Measurements from ENCODE around the gene ZNF593.

DNA sequence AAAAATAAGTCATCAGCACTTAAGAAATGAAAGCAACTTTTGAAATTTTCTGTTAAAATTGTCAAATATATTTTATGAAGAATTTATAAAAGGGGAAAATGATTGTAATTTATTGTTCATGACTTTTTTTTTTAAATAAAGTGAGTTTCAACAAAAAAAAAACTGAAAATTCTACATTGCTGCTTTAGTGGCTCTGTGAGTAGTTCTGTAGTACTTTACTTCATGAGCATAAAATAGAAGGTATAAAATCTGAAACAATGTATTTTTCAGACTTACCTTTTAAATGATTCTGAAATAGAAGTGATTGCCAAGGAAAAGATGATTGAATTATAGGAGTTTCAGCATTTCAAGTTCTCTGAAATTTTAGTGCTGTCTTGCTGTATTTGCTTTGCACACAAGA lies 44.3 kb upstream of the ZNF593 start:
- TF ChIP-seq, protein P1, sequence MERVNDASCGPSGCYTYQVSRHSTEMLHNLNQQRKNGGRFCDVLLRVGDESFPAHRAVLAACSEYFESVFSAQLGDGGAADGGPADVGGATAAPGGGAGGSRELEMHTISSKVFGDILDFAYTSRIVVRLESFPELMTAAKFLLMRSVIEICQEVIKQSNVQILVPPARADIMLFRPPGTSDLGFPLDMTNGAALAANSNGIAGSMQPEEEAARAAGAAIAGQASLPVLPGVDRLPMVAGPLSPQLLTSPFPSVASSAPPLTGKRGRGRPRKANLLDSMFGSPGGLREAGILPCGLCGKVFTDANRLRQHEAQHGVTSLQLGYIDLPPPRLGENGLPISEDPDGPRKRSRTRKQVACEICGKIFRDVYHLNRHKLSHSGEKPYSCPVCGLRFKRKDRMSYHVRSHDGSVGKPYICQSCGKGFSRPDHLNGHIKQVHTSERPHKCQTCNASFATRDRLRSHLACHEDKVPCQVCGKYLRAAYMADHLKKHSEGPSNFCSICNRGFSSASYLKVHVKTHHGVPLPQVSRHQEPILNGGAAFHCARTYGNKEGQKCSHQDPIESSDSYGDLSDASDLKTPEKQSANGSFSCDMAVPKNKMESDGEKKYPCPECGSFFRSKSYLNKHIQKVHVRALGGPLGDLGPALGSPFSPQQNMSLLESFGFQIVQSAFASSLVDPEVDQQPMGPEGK (CRISPR knock-in tag; IDR thresholded peaks at IDR 0.05; ENCODE audit: borderline replicate concordance) = no peak
- TF ChIP-seq, protein P2, sequence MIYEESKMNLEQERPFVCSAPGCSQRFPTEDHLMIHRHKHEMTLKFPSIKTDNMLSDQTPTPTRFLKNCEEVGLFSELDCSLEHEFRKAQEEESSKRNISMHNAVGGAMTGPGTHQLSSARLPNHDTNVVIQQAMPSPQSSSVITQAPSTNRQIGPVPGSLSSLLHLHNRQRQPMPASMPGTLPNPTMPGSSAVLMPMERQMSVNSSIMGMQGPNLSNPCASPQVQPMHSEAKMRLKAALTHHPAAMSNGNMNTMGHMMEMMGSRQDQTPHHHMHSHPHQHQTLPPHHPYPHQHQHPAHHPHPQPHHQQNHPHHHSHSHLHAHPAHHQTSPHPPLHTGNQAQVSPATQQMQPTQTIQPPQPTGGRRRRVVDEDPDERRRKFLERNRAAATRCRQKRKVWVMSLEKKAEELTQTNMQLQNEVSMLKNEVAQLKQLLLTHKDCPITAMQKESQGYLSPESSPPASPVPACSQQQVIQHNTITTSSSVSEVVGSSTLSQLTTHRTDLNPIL (CRISPR knock-in tag; IDR thresholded peaks at IDR 0.05; ENCODE audit: low read depth) = no peak
- TF ChIP-seq RARB (CRISPR knock-in tag; IDR thresholded peaks at IDR 0.05) (no peak), OSR1 (CRISPR knock-in tag; IDR thresholded peaks at IDR 0.05) (no peak), ZNF8 (CRISPR knock-in tag; IDR thresholded peaks at IDR 0.05) (no peak), BACH2 (CRISPR knock-in tag; IDR thresholded peaks at IDR 0.05; ENCODE audit: borderline replicate concordance) (no peak)
